Neuronal stem cell (in vitro differentiated cells): Measurements from ENCODE around the gene VTN.

Experiments
- DNase-seq: peaks from one replicate; pipeline ENCODE4 v3.0.0-alpha.2; 2013; ENCODE audit warnings: low spot score
- H2AFZ ChIP-seq: one replicate; pipeline ENCODE4 v1.6.1; 2013; ENCODE audit warnings: mild to moderate bottlenecking, low read length, inconsistent platforms
- H2AK5ac ChIP-seq: 2 replicates; pipeline ENCODE4 v1.6.1; 2013; ENCODE audit warnings: low read depth, mild to moderate bottlenecking, inconsistent platforms, low read length, moderate library complexity, mixed read lengths
- H2BK120ac ChIP-seq: 2 replicates; pipeline ENCODE4 v1.6.1; 2013; ENCODE audit warnings: low read depth, mild to moderate bottlenecking, inconsistent platforms, low read length, moderate library complexity, mixed read lengths
- H2BK12ac ChIP-seq: one replicate; pipeline ENCODE4 v1.6.1; 2013; ENCODE audit warnings: low read length, inconsistent platforms
- H2BK15ac ChIP-seq: 2 replicates; pipeline ENCODE4 v1.6.1; 2013; ENCODE audit warnings: mild to moderate bottlenecking, low read length, inconsistent platforms, mixed read lengths
- H2BK5ac ChIP-seq: one replicate; pipeline ENCODE4 v1.6.1; 2013; ENCODE audit warnings: inconsistent platforms, mild to moderate bottlenecking, low read length, moderate library complexity
- H3K14ac ChIP-seq: one replicate; pipeline ENCODE4 v1.6.1; 2013; ENCODE audit warnings: low read length, inconsistent platforms
- H3K18ac ChIP-seq: 2 replicates; pipeline ENCODE4 v1.6.1; 2013; ENCODE audit warnings: low read length, inconsistent platforms
- H3K23ac ChIP-seq: 2 replicates; pipeline ENCODE4 v1.6.1; 2013; ENCODE audit warnings: low read depth, mild to moderate bottlenecking, mixed read lengths, low read length, inconsistent platforms; ENCODE audit not compliant: poor library complexity
- H3K27ac ChIP-seq: replicated peaks from 3 replicates; pipeline ENCODE4 v1.5.1; 2013; ENCODE audit warnings: low read length, inconsistent platforms
- H3K27me3 ChIP-seq, 3 experiments: 2 replicates each; pipeline ENCODE4 v1.6.1; 2013; ENCODE audit warnings: low read length in 3 of 3, mild to moderate bottlenecking in 2 of 3, inconsistent platforms in 1 of 3, low read depth in 1 of 3, mixed read lengths in 1 of 3, moderate library complexity in 1 of 3; ENCODE audit not compliant: control insufficient read depth in 3 of 3, insufficient read depth in 3 of 3
- H3K36me3 ChIP-seq, 2 donors: replicated peaks in 1 of 2; 2 replicates each; pipeline ENCODE4 v1.6.1; 2013; ENCODE audit warnings: low read length in 2 of 2; ENCODE audit not compliant: control insufficient read depth in 2 of 2, insufficient read depth in 2 of 2
- H3K4ac ChIP-seq: 2 replicates; pipeline ENCODE4 v1.6.1; 2013; ENCODE audit warnings: inconsistent platforms, mild to moderate bottlenecking, low read length, moderate library complexity
- H3K4me1 ChIP-seq, 2 donors: 1 replicate in 1 of 2; 2 replicates in 1 of 2; pipeline ENCODE4 v1.6.1; 2013; ENCODE audit warnings: low read length in 2 of 2, low read depth in 1 of 2; ENCODE audit not compliant: control insufficient read depth in 2 of 2, insufficient read depth in 1 of 2
- H3K4me2 ChIP-seq: one replicate; pipeline ENCODE4 v1.6.1; 2013; ENCODE audit warnings: mild to moderate bottlenecking, low read length, inconsistent platforms; ENCODE audit not compliant: insufficient read depth, poor library complexity, severe bottlenecking
- H3K4me3 ChIP-seq, 2 donors: 2 replicates each; pipeline ENCODE4 v1.5.1; 2013; ENCODE audit warnings: low read length in 2 of 2, mild to moderate bottlenecking in 2 of 2, inconsistent platforms in 1 of 2, moderate library complexity in 1 of 2
- H3K79me1 ChIP-seq: one replicate; pipeline ENCODE4 v1.6.1; 2013; ENCODE audit warnings: low read depth, mild to moderate bottlenecking, inconsistent platforms, low read length, moderate library complexity
- H3K9ac ChIP-seq: one replicate; pipeline ENCODE4 v1.6.1; 2013; ENCODE audit warnings: mild to moderate bottlenecking, low read depth, low read length, inconsistent platforms; ENCODE audit not compliant: poor library complexity
- H3K9me3 ChIP-seq, 2 donors: replicated peaks in 1 of 2; 2 replicates each; pipeline versions ENCODE3 to v1.6.1; 2013; ENCODE audit warnings: low read length in 2 of 2, mild to moderate bottlenecking in 2 of 2, inconsistent platforms in 1 of 2, low read depth in 1 of 2, mixed read lengths in 1 of 2, moderate library complexity in 1 of 2; ENCODE audit not compliant: control insufficient read depth in 2 of 2, insufficient read depth in 1 of 2
- H4K8ac ChIP-seq: one replicate; pipeline ENCODE4 v1.6.1; 2013; ENCODE audit warnings: low read depth, mild to moderate bottlenecking, inconsistent platforms, low read length, moderate library complexity
- H4K91ac ChIP-seq: one replicate; pipeline ENCODE4 v1.6.1; 2013; ENCODE audit warnings: low read length, low read depth, mild to moderate bottlenecking, inconsistent platforms; ENCODE audit not compliant: poor library complexity
- WGBS, 2 donors: extraction: QIAGEN DNeasy Blood & Tissue Kit; methylation state at CpG; one replicate each; pipeline ENCODE4 v1.1.7; 2013; ENCODE audit warnings: missing lambda C conversion rate in 2 of 2, mixed read lengths in 1 of 2; ENCODE audit not compliant: insufficient read length in 2 of 2, insufficient replicate concordance in 1 of 2; ENCODE audit errors: extremely low coverage in 2 of 2; 5-methylcytosine and 5-hydroxymethylcytosine counted together

The VTN gene

DNA sequence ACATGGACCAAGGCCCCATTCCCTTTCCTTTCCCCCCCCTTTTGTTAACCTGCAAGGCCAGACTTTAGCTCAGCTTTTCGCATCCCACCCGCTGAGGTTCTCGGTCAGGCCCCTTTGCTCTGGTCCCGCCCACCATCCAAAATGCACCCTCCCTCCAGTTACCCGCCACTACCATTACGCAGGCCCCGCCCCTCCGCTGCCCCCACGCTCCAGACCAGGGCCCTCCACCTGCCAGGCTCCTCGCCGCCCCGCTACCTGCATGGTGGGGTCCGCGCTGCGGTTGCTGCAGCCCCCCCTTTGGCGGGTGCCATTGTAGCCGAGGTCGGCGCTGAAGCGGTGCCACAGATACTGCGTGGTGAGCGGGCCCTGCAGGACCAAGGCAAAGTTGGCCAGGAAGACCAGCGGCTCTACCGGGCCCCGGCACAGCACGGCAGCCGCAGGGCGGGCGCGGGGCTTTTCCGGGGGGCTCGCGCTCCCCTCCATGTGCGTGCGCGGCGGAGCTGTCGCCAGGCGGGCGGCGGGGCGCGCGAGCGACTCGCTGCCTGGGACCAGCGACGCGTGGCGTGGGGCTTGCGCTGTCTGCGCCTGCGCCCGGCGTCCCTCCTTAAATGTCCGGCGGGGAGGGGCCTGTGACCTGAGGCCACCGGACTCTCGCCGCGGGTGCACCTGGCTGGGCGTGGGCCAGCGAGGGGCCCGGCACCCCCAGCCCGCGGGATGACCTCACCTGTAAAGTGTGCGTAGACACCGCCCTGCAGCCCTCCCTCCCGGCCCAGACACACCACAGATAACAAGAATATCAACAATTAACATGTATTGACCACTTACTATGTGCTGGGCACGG lies 35.7 kb upstream of the VTN start, which contains the start of gene SLC46A1:
TSS of gene SLC46A1 (minus strand) at position 581 of the 841 bp plus-strand sequence. CDS start at position 483, 98 bp downstream.
- no CpG with 5 or more reads among the region's 70 CpGs for WGBS, 2 donors

DNA sequence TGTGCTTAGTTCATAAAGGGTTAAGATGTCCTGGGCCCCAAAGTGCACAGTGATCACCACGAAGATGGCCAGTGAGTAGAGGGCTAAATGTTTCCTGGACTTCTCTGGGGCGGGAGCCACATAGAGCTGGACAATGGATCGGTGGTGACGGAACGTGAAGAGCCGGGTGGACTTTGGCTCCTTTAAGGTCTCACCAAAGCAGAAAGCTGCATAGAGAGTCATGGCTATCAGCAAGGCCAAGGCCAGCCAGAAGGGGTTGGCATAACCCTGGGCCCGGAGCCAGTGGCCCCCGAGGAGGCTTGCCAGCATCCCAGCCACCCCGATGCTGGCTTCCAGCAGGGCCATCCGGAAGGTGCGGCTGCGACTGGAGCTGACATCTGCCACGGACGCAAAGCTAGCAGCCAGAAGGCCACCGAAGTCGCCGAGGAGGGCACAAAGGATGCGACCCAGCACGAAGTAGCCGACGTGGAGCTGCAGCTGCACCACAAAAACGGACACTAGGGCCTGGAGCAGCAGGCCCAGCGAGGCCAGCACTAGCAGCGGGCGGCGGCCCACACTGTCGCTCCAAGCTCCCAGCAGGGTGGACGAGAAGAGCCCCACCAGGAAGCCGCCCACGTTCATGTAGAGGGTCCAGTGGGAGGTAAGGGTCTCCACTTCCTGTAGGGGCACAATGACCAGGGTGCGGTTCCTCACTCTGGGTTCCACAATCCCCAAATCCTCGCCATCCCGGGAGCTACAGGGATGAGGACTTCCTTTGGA lies 34.9 kb upstream of the VTN start:
- H3K27ac ChIP-seq: no peak overlapping the region

More for the DNA sequence above, 35.7 kb upstream of the VTN start, which contains the start of gene SLC46A1:
- Histone ChIP-seq H3K36me3 (no peaks in the 10 kb centered on the region), H2BK12ac (no peak within 1 kb of the TSS), H3K27ac (no peak within 1 kb of the TSS), H2BK5ac (no peak within 1 kb of the TSS), H3K27me3 (peaks cover 0 to 19% (median 2%) of the 10 kb centered on the region in 3 experiments), H2AK5ac (no peak within 1 kb of the TSS), H4K8ac (peak within 1 kb of the TSS; percentile 44), H2BK15ac (peak within 1 kb of the TSS; percentile 60), H4K91ac (no peak within 1 kb of the TSS), H3K18ac (peak within 1 kb of the TSS; percentile 93), H3K79me1 (no peaks in the 10 kb centered on the region), H3K4me1 (peaks cover 7 to 18% of the 10 kb centered on the region in 2 donors), H3K23ac (peak within 1 kb of the TSS; percentile 77), H3K14ac (no peak within 1 kb of the TSS), H3K9me3 (no peaks in the 10 kb centered on the region), H3K4ac (no peak within 1 kb of the TSS), H2AFZ (peak within 1 kb of the TSS; percentile 99), H3K4me2 (peak within 1 kb of the TSS; percentile 99), H3K4me3 (peak within 1 kb of the TSS; percentile 65 to 83), H3K9ac (peak within 1 kb of the TSS; percentile 91), H2BK120ac (no peak within 1 kb of the TSS)
- no peak for DNase-seq

DNA sequence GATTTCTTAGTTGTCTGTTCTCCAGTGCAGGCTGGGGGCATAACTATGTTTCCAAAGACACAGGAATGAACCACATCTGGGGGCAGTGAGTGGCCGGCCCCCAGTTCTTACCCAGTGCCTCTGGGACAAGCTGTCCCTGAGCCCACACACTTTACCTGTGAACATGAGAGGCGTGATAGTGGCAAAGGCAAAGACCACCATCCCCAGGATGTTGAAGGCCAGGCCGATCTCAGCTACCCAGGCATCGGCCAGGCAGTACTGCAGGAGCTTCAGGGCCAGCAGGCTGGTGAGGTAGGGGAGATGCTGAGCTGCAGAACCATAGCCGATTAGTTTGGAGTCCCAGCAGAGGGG lies 34.3 kb upstream of the VTN start:
- Histone ChIP-seq H2AK5ac (no peak overlapping the region), H3K4me2 (no peak overlapping the region), H4K91ac (no peak overlapping the region), H3K27me3 (peaks cover 0 to 19% (median 0%) of the 10 kb centered on the region in 3 experiments), H2BK12ac (no peak overlapping the region), H3K4me3 (no peak overlapping the region), H4K8ac (no peak overlapping the region), H3K36me3 (peaks cover 0 to 10% of the 10 kb centered on the region in 2 donors), H3K4me1 (peaks cover 7 to 18% of the 10 kb centered on the region in 2 donors), H3K79me1 (no peaks in the 10 kb centered on the region), H2AFZ (no peak overlapping the region), H2BK5ac (no peak overlapping the region), H3K9me3 (no peaks in the 10 kb centered on the region), H3K14ac (no peak overlapping the region), H3K4ac (no peak overlapping the region), H3K23ac (peak overlapping the region; percentile 26), H3K9ac (no peak overlapping the region), H2BK15ac (no peak overlapping the region), H3K27ac (no peak overlapping the region), H3K18ac (no peak overlapping the region), H2BK120ac (no peak overlapping the region)
- no peak for DNase-seq
- no CpG with 5 or more reads among the region's 5 CpGs for WGBS, 2 donors

More for the DNA sequence above, 34.9 kb upstream of the VTN start:
- H3K9ac ChIP-seq: peak overlapping the region; percentile 91
- H4K8ac ChIP-seq: no peak overlapping the region
- H3K4me1 ChIP-seq: peaks cover 7 to 18% of the 10 kb centered on the region in 2 donors
- DNase-seq: no peak
- H2BK12ac ChIP-seq: no peak overlapping the region
- H2BK15ac ChIP-seq: no peak overlapping the region
- no peak overlapping the region for H3K14ac ChIP-seq
- H3K18ac ChIP-seq: peak overlapping the region; percentile 11
- no peaks in the 10 kb centered on the region for H3K9me3 ChIP-seq
- H2BK120ac ChIP-seq: no peak overlapping the region
- H3K4me2 ChIP-seq: peak overlapping the region; percentile 99
- H2AFZ ChIP-seq: peak overlapping the region; percentile 99
- H4K91ac ChIP-seq: no peak overlapping the region
- H3K4ac ChIP-seq: no peak overlapping the region
- H3K4me3 ChIP-seq: peak overlapping the region in 1 of 2 donors; percentile 65
- no peak overlapping the region for H2BK5ac ChIP-seq
- peak overlapping the region; percentile 4 for H3K23ac ChIP-seq
- H3K27me3 ChIP-seq: peaks cover 0 to 19% (median 0%) of the 10 kb centered on the region in 3 experiments
- H3K79me1 ChIP-seq: no peaks in the 10 kb centered on the region
- H3K36me3 ChIP-seq: peaks cover 0 to 4% of the 10 kb centered on the region in 2 donors
- no peak overlapping the region for H2AK5ac ChIP-seq
- no CpG with 5 or more reads among the region's 33 CpGs for WGBS, 2 donors

DNA sequence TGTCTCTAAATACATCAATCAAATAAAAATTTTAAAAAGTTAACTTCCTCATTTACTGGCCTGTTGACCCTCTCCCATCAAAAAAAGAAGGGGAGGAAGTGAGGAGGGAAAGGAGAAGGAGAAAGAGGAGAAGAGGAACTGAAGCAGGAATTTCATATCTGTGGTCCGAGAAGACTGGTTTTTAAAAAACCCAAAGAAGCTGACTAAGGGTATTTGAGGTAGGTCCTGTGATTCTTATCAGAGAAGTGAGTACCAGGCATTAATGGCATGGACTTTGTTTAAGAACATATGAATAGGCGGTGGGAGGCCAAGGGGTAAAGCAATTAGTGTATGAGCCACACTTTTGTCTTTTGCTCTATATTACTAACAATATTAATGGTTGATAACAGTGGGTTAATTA lies 33.9 kb upstream of the VTN start:
- Histone ChIP-seq H3K4me1 (peaks cover 7 to 18% of the 10 kb centered on the region in 2 donors), H2AFZ (no peak overlapping the region), H3K36me3 (peaks cover 0 to 14% of the 10 kb centered on the region in 2 donors), H3K14ac (no peak overlapping the region), H2AK5ac (no peak overlapping the region), H4K91ac (no peak overlapping the region), H2BK5ac (no peak overlapping the region), H3K4me3 (no peak overlapping the region), H3K9me3 (no peaks in the 10 kb centered on the region), H4K8ac (no peak overlapping the region), H2BK120ac (no peak overlapping the region), H3K27me3 (peaks cover 0 to 19% (median 0%) of the 10 kb centered on the region in 3 experiments), H3K18ac (no peak overlapping the region), H3K4ac (no peak overlapping the region), H3K27ac (no peak overlapping the region), H2BK15ac (no peak overlapping the region), H3K4me2 (no peak overlapping the region), H3K23ac (no peak overlapping the region), H3K9ac (no peak overlapping the region), H2BK12ac (no peak overlapping the region), H3K79me1 (no peaks in the 10 kb centered on the region)
- WGBS, 2 donors: no CpG with 5 or more reads among the region's 2 CpGs
- DNase-seq: no peak
